Stimulated activated CD8-positive, alpha-beta memory T cell treated with anti-CD3 and anti-CD28 coated beads, Interleukin-4, amount 100 ng/mL, for 4 hours (primary cell): ENCODE results near the gene SLC13A1.

ENCODE experiments used
- DNase-seq, 2 donors: peaks; one replicate each; pipeline ENCODE4 v3.0.0-alpha.2; 2020; ENCODE audit warnings: low read depth in 2 of 2, low spot score in 1 of 2

The SLC13A1 gene

DNA sequence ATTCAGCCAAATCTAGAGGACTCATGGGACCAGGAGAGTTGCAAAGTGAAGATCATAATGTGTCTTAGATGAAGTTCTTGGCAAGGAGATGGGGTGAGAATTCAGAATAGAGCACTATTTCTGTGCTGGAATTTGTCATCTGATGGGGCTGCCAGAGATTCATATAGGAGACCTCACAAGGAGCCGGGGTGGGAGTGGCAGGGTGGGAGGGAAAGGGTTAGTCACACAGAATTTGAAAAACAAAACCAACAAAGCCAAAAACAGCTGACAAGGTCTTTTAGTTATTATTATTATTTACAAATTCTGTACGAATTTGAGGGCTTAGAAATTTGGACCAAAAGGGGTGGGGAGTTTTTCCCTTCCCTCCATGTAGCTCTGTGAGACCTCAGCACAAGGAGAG lies 1.7 kb downstream of the SLC13A1 start:
- no peak for DNase-seq

DNA sequence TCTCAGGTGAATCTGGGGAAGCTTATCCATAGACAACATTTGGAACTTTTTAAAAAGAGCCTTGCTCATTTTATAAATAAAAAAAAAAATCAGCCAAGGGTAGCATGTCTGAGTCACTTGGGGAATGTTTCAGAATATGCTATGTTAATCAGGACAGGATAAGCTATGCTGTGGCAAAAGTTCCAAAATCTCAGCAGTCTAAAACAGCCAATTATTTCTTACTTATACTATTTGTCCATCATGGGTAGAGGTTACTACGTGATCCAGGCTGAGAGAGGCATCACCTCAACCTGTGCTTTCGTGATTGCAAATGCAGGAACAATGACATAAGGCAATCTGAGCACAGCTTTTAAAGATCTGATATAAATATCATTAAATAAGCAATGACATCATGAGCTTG lies 6.5 kb downstream of the SLC13A1 start:
- DNase-seq = no peak

DNA sequence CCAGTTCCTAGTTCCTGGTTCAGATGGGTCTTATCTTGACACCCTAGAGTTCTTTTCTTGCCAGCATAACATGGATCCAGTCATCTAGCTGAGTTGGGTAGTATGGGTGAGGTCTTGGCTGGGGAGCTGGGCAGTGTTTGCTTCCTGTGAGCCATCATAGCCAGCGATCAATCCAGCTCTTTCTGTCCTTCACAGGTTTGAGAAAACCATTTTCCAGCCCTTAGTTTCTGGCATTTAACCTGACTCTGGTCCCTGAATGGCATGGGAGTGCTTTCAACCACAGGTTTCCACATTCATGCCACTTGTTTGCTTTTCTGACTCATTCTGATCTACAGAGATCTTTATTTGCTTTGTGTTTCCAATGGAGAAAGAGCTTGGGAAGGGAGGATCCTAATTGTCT lies 8.6 kb downstream of the SLC13A1 start:
- DNase-seq = no peak

DNA sequence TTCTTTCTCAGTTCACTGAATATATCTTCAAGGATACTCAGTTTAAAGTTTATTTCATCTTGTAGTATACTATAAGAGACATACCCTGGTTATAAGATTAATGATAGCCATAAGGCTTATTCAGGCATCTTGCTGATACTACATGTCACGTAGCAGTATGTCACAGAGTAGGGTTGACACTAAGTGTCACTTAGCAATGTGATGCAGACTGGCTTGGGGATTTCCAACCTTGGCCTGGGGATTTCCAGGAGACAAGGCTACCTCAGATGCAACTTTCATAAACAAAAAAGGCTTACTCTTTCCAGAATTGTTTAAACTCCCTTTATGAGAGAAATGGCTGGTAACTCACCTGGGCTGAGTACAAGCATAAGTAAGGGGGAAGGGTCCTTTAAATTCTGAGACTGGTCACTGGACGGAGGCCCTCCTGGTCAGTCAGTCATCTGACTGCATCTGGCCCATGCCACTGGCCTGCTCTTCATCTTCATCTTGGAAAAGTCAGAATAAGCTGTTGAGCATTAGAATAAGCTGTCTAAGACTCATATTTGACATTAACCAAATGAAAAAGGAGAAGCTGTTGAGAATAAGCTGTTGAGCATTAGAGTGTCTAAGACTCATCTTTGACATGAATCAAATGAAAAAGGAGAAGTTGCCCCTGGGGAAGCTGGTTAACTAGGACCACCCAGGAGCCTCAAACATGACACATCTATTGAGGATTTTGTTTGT lies 9.5 kb downstream of the SLC13A1 start:
- DNase-seq = no peak

DNA sequence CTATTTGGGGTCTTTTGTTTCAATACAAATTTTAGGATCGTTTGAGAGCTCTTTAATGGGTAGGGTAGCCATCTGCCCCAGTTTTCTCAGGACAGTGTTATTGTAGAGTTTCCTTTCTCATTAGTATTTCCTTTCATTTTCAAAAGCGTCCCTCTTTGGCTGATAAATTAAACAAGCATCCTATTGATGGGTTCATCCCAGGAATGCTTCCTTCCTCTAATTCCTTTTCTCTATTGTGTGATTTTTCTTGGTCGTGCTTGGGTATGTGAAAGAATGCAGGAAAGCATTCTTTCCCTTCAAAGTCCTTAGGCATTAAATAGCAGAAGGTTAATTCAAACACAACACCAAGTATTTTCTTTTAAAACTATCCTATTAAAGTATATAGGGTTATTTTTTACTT lies 14.0 kb downstream of the SLC13A1 start:
- no peak for DNase-seq

DNA sequence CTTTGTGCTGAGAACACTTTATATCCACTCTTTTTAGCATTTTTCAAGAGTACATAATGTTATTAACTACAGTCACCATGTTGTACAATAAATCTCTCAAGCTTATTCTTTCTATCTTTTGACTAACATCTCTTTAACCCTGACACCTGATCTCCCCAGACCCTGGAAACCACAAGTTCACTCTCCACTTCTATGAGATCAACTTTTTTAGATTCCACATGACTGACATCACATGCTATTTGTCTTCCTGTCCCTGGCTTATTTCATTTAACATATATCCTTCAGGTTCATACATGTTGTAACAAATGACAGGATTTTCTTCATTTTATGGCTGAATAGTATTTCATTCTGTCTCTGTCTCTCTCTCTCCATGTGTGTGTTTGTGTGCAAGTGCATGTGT lies 15.5 kb downstream of the SLC13A1 start:
- no peak for DNase-seq

DNA sequence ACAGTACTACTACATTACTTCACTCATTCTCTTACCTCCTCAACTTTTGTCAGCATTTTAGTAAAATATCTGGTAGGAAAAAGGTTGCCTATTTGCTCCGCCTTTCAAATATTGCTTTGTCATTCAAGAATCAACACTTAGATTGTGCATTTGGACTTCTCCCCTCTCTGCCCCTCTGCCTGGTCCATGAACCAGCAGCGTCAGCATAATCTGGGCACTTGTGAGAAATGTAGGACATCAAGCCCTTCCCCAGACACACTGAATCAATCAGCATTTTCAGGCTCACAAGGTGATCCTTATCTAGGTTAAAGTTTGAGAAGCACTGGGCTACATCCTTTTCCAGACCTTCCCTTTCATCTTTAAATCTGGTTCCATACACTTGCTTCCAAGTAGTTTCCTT lies 16.3 kb downstream of the SLC13A1 start:
- no peak for DNase-seq

DNA sequence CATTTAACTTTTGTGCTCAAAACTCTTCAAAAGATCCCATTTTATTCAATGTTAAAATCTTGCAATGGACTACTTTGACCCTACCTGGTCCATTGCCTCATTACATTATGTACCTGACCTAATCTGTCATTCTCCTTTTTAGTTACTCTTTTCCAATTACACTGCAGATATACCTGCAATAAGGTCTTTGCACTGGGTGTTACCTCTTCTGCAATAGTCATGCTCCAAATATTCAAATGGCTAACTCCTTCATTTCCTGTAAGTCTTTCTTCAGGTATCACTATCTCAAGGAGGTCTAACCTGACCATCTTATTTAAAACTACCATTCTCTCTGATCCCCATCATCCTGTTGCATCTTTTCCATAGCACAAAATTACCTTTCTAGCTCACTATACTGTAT lies 22.3 kb downstream of the SLC13A1 start:
- no peak for DNase-seq

DNA sequence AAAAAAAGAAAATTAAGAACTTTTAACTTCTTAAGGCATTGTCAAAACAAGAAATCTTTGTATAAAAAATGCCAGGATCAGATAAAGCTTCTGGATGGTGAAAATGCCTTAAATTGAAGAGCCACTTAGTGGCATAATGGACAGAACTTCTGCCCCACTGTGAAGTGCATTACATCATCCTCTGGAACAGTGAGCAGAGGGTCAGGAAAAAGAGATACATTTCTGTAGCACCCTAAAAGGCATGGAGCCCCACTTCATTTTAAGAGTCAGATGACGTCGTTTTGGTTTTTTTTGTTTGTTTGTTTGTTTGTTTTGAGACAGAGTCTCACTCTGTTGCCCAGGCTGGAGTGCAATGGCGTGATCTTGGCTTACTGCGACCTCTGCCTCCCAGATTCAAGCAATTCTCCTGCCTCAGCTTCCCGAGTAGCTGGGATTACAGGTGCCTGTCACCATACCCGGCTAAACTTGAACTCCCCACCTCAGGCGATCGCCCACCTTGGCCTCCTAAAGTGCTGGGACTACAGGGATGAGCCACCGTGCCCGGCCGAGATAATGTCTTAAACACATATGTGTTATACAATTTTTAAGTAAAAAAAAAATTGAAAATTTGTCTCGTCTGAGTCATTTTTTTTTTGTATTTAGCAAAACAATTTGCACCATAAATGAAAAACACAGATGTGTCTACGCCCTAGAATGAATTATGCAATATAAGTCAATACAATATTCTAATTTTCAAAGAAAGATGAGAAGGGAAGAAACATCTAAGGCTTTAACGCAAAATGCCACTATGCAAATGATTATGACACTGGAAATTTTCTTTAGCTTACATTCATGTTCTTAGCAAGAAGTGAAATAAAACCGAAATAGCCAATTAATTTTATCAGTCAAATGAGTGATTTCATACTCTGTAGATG lies 29.2 kb downstream of the SLC13A1 start:
- no peak for DNase-seq

DNA sequence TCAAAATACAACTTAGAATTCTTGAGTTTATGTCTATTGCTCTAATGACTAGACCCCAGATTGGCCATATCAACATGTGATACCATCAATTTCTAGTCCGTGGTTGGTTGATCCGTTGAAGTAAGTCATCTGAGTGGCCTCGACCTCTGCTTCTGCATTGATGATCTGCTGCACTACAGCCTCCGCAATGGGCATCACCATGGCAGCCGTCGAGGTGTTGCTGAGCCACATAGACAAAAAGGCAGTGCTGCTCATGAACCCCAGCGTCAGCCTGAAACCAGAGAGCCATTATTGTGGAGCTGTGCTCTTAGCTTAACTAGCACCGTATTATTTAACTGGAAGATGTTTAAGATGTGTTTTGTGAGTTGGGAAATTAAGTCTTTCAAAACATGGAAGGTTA lies 30.7 kb downstream of the SLC13A1 start:
- no peak for DNase-seq

DNA sequence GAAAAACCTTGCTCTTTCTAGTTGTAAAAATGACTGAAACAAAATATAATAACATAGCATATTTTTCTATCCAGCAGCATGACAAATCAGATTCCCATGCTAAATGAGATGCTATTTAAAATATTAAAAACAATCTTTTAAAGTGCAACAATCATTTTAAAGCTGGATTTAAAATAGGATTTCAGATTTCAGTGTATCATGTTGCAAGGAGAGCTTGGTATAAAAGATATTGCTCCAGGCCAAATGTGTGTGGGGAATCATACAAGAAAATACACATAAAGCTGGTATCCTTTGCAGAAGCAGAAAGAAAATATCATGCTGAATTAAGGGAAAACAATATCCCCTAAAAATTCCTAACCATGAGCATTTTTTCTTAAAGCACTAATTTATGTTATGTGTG lies 42.2 kb downstream of the SLC13A1 start:
- no peak for DNase-seq

DNA sequence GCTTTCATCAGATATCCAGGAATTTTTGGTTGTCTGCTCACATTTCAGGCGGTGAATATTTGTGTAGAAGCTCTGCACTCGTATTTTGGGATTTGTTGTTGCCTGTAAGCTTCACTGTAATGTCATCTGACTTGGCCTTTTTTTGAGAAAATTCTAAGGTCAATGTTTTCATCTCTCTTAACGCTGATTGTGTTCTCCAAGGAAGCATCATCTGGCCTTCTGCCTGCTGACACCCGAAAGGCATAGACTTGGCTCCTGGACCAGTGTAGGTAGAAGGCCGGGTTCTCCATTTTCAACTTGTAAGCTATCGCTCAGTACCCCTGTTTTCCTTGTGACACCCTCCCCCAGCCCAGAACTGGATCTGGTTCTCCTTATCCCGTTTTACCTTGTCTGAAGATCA lies 44.2 kb downstream of the SLC13A1 start:
- DNase-seq = no peak

DNA sequence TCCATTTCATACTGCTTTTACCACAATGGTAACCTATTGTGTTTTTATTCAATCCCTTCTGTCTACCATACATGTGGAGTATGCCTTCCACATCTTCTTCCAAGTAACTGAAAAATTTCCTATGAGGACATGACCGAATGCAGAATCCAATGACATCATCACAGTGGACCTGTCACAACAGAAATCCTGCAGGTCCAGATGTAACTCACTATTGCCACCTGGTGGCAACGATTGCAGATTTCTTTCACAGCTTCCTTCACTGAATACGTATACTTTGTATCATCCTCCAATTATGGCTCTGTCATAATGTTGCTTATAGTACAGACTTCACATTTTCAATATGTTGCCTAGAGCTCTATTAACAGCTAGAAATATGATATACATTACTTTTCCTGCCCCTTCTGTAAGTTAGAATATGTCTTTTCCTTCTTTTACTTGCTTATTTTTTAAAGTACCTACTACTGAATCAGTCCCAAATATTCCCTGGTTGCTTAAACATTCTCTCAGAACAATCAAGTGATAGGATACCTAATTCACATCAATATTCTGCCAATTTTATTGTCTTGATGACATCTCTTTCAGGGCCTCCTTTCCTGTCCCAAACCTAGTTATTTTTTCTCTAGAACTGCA lies 45.4 kb downstream of the SLC13A1 start:
- DNase-seq = no peak

DNA sequence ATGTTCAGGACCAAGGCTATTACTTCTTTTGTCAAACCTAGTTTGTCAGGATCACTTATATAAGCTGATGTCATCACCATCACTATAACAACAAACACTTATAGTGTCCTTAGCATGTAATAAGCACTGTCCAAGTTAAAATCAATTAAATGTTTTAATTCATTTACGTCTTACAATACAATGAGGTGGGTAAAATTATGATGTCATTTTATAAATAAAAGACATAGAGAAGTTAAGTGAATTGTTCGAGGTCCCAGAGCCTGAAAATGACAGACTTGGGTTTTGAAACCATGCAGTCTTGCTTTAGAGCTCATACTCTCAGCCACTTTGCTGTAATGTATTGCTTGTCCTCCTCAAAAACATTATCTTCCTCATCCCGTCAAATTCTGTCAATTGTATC lies 48.3 kb downstream of the SLC13A1 start:
- no peak for DNase-seq

DNA sequence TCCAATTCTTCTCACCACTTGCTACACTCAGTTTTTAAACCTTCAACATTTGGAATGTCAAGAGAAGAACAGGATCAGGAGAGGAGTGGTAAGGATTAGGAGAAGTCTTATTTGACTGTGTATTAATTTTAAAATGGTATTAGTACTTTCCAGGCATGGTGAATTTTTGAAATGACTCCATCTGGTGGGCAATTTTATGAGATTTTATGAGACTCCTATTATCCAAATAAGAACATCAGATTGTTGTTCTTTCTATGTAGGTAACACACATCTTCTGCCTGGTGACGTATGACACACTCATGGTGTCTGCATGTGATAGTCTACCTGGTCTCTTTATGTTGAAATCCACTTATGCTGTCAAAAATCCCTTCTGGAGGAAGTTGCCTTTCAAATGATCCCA lies 51.0 kb downstream of the SLC13A1 start:
- no peak for DNase-seq

DNA sequence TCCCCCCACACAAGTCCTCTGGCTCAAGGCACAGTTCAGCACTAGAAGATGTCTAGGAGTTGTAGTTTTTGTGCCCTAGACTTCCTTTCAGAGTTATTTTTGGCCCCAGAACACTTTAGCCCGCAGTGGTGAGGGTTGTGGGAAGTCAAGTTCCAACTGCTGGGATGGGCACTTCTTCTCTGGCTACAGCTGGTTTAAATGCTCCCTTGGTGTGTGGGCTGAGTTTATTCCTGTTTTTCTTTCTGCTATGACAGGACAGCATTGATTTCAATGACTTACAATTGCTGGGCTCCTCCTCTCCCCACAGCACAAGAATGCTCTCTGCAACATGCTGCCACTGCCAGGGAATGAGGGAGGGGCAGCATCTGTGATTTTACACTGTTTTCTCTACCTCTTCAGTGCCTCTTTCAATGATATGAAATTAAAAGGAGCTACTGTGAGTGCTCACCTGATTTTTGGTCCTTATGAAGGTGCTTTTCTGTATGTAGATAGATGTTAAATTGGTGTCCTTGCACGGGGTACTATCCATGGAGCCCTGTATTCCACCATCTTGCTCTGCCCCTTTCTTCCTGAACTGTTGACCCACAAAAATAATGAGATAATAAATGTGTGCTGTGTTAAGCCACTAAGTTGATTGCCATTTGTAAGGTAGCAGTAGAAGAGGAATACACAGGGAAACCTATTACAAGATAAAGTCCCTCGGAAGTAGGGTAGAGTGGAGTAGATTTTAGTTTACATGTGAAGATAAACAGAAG lies 56.3 kb downstream of the SLC13A1 start:
- no peak for DNase-seq

DNA sequence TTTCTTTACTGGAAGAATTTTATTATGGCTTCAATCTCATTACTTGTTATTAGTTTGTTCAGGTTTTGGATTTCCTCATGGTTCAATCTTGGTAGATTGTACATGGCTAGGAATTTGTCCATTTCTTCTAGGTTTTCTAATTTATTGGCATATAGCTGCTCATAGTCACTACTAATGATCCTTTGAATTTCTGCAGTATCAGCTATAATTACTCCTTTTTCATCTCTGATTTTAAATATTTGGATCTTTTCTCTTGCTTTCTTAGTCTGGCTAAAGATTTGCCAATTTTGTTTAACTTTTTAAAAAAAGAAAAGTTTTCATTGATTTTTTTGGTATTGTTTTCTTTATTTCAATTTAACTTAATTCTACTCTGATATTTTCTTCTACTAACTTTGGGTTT lies 59.2 kb downstream of the SLC13A1 start:
- no peak for DNase-seq

DNA sequence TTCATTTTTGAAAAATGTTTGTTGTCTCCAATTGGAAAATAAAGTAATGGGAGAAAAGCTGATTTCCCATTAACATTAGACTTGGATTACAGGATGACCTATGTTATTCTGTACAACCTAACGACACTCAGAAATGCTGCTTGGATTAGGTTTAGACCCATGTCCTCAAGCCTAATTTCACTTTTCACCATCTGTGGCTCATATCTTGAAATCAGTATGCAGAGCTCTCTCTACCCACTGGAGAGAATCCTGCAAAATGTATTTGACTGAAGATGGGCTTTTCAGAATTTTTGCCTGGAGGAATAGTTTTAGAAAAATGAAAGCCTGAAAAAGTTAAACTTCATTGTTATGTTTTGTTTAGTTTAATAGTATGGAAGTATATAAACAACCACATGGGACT lies 63.8 kb downstream of the SLC13A1 start:
- no peak for DNase-seq

DNA sequence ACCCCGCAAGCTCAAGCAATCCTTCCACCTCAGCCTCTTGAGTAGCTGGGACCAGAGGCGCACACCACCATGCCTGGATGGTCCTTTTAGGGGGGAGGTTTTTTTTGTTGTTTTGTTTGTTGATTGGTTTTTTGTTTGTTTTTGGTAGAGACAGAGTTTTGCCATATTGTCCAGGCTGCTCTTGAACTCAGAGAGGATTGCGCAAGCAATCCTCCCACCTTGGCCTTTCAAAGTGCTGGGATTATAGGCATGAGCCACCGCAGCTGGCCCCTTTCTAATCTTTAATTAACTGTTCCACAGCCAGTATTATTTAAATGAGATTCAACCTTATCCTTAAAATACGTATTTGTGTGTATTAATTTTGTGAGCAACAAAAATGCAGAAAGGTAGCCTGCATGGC lies 65.8 kb downstream of the SLC13A1 start:
- no peak for DNase-seq

DNA sequence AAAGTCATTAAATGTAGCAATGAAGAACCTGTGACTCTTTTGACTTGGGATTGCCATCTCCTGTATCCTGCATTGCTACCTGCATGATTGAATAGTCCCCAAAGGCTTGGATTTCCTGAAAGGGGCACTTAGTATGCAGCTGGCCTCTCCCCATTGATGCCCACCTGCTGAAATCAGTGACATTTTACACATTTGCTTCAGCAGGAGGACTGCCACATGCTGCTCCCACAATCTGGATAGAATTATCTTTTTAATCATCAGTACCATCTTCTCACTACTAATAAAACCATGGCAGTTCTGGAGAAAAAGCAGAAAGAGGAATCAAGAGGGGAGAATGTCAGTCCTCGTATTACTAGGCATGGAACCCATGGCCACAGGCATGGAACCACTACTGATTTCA lies 67.8 kb downstream of the SLC13A1 start:
- DNase-seq = no peak

DNA sequence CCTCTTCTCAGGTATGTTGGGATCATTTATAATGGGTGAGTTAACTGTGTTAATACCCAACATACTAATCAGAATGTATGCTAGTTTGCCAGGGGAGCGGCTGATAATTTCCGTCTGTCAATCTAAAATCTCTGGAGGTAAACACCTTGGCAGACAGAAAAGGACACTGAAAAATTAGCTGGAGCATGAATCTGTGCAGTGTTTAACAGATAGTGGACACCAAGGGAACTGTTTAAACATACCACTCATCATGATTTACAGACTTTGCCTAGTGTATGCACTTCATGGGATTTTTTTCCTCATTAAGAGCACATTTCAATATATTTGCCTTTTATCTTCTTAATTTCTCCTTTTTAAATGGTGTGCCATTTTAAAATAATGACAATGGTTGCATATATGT lies 68.2 kb downstream of the SLC13A1 start:
- no peak for DNase-seq
